GM19372 (cell line): ENCODE measurements around the gene PSMD3.

ENCODE experiments used
- ATAC-seq: cut with Tn5 transposase; IDR thresholded peaks from one replicate; pipeline ENCODE4 v1.9.1; 2021; ENCODE audit warnings: mild to moderate bottlenecking, low read depth, moderate library complexity; ENCODE audit not compliant: unreplicated experiment

Gene PSMD3

DNA sequence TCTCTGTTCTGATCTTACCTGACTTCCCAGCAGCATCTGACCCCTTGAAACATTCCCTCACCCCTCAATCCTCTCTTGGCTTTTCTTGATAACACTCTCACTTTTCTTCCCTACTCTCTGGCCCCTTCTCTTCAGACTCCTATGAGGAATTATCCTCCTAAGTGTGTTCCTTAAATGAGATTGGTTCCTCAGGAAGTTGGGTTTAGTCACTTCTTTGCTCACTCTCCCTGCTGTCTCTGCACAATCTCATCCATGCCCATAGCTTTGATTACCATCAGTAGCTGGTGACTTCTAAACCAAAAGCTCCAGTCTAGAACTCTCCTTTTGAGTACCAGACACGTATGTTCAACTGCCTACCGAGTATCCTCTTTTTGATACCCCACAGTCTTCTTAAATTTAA lies 60.6 kb downstream of the PSMD3 start:
- no peak for ATAC-seq
